Epithelial cell of esophagus (primary cell): ENCODE data around the gene SLC51A.

Source experiments
- DNase-seq: peaks from one replicate; pipeline ENCODE4 v3.0.0; 2010; ENCODE audit warnings: low read depth
- H3K4me3 ChIP-seq: 2 replicates; pipeline ENCODE4 v1.5.1; 2011; ENCODE audit warnings: mild to moderate bottlenecking, low read length, control low read depth
- CTCF ChIP-seq: IDR thresholded peaks from 2 replicates; pipeline ENCODE4 v1.5.1; 2011; ENCODE audit warnings: low read depth, mild to moderate bottlenecking, low read length, control low read depth, inconsistent platforms; ENCODE audit not compliant: insufficient read depth; ENCODE audit errors: missing control alignments

The SLC51A gene

GRCh38 chr3:196246612-196247308, 30.4 kb downstream of the SLC51A start:
- peak; percentile 85 for DNase-seq
- H3K4me3 ChIP-seq, result no peak overlapping the region
- no peak for TF ChIP-seq CTCF

DNA sequence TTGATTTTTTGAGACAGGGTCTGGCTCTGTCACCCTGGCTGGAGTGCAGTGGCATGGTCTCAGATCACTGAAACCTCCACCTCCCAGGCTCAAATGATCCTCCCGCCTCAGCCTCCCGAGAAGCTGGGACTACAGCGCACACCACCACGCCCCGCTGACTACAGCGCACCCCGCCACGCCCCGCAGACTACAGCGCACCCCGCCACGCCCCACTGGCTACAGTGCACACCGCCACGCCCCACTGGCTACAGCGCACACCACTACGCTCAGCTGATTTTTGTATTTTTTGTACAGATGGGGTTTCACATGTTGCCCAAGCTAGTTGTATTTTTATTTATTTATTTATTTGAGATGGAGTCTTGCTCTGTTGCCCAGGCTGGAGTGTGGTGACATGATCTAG, 35.6 kb downstream of the SLC51A start:
- no peak for DNase-seq
- no peak for TF ChIP-seq CTCF

DNA sequence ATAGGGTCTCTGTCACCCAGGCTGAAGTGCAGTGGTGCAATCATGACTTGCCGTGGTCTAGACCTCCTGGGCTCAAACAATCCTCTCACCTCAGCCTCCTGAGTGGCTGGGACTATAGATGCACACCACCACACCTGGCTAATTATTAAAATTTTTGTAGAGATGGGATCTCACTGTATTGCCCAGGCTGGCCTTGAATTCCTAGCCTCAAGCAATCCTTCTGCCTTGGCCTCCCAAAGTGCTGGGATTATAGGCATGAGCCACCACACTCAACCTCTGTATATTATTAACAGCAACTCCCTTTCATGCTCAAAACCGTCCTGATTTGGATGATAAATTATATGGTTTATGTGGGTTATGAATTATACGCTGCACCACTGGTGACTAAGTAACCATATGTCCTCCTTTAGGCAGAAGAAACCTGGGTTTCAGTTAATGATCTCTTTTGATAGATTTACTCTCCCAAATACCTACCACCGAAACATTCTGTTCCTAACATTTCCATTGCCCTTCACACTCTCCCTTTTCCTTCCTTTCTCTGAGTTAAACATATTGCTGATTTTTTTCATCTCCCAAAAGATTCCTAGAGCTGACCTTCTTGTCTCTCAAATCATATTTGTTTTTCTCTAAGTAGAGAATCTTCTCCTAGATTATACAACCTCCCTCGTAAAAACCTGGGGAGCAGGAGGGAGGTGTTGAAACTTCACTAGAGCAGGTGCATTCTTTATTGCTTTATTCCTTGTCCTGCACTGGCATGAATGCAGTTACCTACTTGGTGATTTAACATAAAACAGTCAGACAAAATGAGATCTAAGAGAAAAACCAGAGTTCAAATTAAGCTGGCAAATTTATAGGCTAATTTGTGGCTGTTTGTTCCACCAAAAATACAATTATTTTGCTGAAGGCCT, 38.3 kb downstream of the SLC51A start:
- H3K4me3 ChIP-seq, result no peak overlapping the region
- no peak for TF ChIP-seq CTCF
- no peak for DNase-seq

More for the DNA sequence above, 35.6 kb downstream of the SLC51A start:
- no peak overlapping the region for H3K4me3 ChIP-seq

DNA sequence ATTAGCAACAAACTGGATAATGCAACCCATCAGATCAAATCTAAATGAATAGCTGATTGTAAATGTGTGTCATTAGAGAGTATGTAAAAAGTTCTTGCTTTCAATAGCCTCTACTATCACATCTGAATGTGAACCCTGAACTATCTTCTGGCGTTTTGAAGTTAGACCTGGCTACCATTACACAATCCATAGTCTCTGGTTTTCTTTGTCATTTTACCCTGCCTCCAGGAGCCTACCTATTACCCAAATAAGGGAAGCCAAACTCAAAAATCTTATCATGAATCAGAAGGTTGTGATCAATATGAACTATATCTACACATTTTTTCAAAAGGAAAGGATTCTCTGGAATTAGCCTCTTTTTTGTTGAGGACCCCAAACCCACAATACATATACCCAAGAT, 39.4 kb downstream of the SLC51A start:
- no peak overlapping the region for H3K4me3 ChIP-seq
- TF ChIP-seq CTCF, result no peak
- no peak for DNase-seq

DNA sequence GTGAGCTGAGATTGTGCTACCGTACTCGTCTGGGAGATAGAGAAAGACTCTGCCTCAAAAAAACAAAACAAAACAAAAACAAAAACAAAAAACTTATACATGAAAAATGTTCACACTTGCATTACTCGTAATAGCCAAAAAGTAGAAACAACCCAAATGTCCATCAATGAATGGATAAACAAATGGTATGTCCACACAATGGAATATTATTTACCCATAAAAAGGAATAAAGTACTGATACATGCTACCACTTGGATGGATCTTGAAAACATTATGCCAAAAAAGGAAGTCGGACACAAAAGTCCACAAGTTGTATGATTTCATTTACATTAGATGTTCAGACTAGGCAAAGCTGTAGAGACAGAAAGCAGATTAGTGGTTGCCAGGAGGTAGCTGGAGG, 44.5 kb downstream of the SLC51A start:
- TF ChIP-seq CTCF, result no peak
- no peak overlapping the region for H3K4me3 ChIP-seq
- DNase-seq, result no peak

GRCh38 chr3:196263819-196264218, 47.5 kb downstream of the SLC51A start:
- no peak overlapping the region for H3K4me3 ChIP-seq
- TF ChIP-seq CTCF, result no peak
- DNase-seq, result no peak
